ENCODE results near the gene TMTC3. TPM values are rescaled to one million over a fixed set of nuclear protein-coding genes. Genes with fewer than 3 reads are reported as not detected.

TMTC3 gene
- total and polyA plus RNA-seq, 2 of the 8 experiments (the other 6 are each of a cell fraction or from before 2014, with no cell fraction given): 7.0 to 45.1 TPM

GRCh38 chr12:88223519-88223918 lies 81.4 kb downstream of the TMTC3 start:
- H3K4me1 ChIP-seq (replicated peaks in 1 of 4; ENCODE audit: control insufficient read depth in 3 of 4, insufficient read depth in 4 of 4, low read length in 3 of 4): peaks cover 0 to 2% (median 0%) of the 10 kb centered on the region in 4 experiments; a peak in 3 of 7 replicates
- H3K27ac ChIP-seq (ENCODE audit: low read depth, low read length): no peak overlapping the region
- H4K5ac ChIP-seq (ENCODE audit: insufficient read length, low read depth, low read length): no peak overlapping the region
- H2AFZ ChIP-seq (ENCODE audit: low read length): no peak overlapping the region
- H3K9me3 ChIP-seq (ENCODE audit: insufficient read depth in 2 of 2, low read depth in 1 of 2, low read length in 1 of 2): no peaks in the 10 kb centered on the region
- CTCF ChIA-PET (ENCODE audit: partially characterized antibody): no interaction called here
- H4K91ac ChIP-seq (replicated peaks; ENCODE audit: insufficient read length, low read length): no peak overlapping the region
- H3K56ac ChIP-seq (replicated peaks; ENCODE audit: insufficient read length, low read depth, low read length): no peak overlapping the region
- no peaks in the 10 kb centered on the region for H3K79me1 ChIP-seq (ENCODE audit: low read depth, low read length)
- H3K4ac ChIP-seq (replicated peaks; ENCODE audit: insufficient read length, low read depth, low read length): no peak overlapping the region
- no peak overlapping the region for H3K4me2 ChIP-seq (ENCODE audit: insufficient read depth in 1 of 2, low read depth in 2 of 2, low read length in 2 of 2)
- DNase-seq (ENCODE audit: low read depth in 1 of 2, low spot score in 2 of 2) (no peak), FAIRE-seq (no peak)
- H3K18ac ChIP-seq (ENCODE audit: extremely low read depth, low read length): no peak overlapping the region
- H2BK120ac ChIP-seq (replicated peaks; ENCODE audit: low read depth, low read length): no peak overlapping the region
- H2AK5ac ChIP-seq (ENCODE audit: low read depth, low read length): no peak overlapping the region
- H3K23ac ChIP-seq (ENCODE audit: insufficient read length): no peak overlapping the region
- POLR2A ChIA-PET (ENCODE audit: partially characterized antibody): no interaction called here
- H3K14ac ChIP-seq (ENCODE audit: insufficient read length): no peak overlapping the region
- H2BK5ac ChIP-seq (ENCODE audit: low read depth, low read length): no peak overlapping the region
- no peak overlapping the region for H2BK12ac ChIP-seq (ENCODE audit: low read depth, low read length)
- no peaks in the 10 kb centered on the region for H3K79me2 ChIP-seq (ENCODE audit: control insufficient read depth in 1 of 2, insufficient read depth in 2 of 2, low read length in 2 of 2)
- no peak overlapping the region for H3K9ac ChIP-seq (replicated peaks in 1 of 4; ENCODE audit: extremely low read depth in 1 of 4, low read depth in 3 of 4, low read length in 3 of 4)
- no peaks in the 10 kb centered on the region for H3K23me2 ChIP-seq (ENCODE audit: low read depth, low read length)
- H3K27me3 ChIP-seq (replicated peaks in 1 of 4; ENCODE audit: control insufficient read depth in 3 of 4, extremely low read depth in 1 of 4, insufficient read depth in 3 of 4, low read length in 3 of 4): no peaks in the 10 kb centered on the region
- H4K8ac ChIP-seq (ENCODE audit: extremely low read depth, insufficient read depth, low read length): no peak overlapping the region
- no peak overlapping the region for H3K4me3 ChIP-seq (ENCODE audit: extremely low read depth in 1 of 4, insufficient read depth in 2 of 4, low read depth in 3 of 4, low read length in 4 of 4)
- H2BK20ac ChIP-seq (ENCODE audit: low read length): no peak overlapping the region
- no peaks in the 10 kb centered on the region for H4K20me1 ChIP-seq (replicated peaks in 1 of 2; ENCODE audit: control insufficient read depth in 1 of 2, insufficient read depth in 2 of 2, low read length in 2 of 2)
- H3K36me3 ChIP-seq (ENCODE audit: control insufficient read depth in 2 of 4, insufficient read depth in 4 of 4, low read length in 3 of 4): no peaks in the 10 kb centered on the region
- H2BK15ac ChIP-seq (ENCODE audit: low read length): no peak overlapping the region
- TF ChIP-seq MAFK (IDR thresholded peaks at IDR 0.05; ENCODE audit: low read depth, low read length) (no peak), SAP30 (IDR thresholded peaks at IDR 0.05; ENCODE audit: insufficient read depth, insufficient replicate concordance, low read length) (no peak), EGR1 (IDR thresholded peaks at IDR 0.05; ENCODE audit: borderline replicate concordance, low read depth, low read length) (no peak), HDAC2 (IDR thresholded peaks at IDR 0.05; ENCODE audit: borderline replicate concordance in 1 of 2, low read depth in 2 of 2, low read length in 2 of 2) (no peak), CHD1 (IDR thresholded peaks at IDR 0.05; ENCODE audit: low read depth, low read length) (no peak), SIRT6 (IDR thresholded peaks at IDR 0.05; ENCODE audit: low read length) (no peak), RXRA (IDR thresholded peaks at IDR 0.05; ENCODE audit: insufficient read depth, low read depth, low read length) (no peak), CHD2 (IDR thresholded peaks at IDR 0.05; ENCODE audit: low read length) (no peak), KDM1A (IDR thresholded peaks at IDR 0.05; ENCODE audit: borderline replicate concordance, low read length) (no peak), TAF1 (IDR thresholded peaks at IDR 0.05; ENCODE audit: low read depth, low read length) (no peak), ATF2 (IDR thresholded peaks at IDR 0.05; ENCODE audit: low read length) (no peak), EP300 (IDR thresholded peaks at IDR 0.05; ENCODE audit: borderline replicate concordance in 1 of 2, low read depth in 2 of 2, low read length in 2 of 2) (no peak), JUND (IDR thresholded peaks at IDR 0.05; ENCODE audit: low read length) (no peak), KDM5A (IDR thresholded peaks at IDR 0.05; ENCODE audit: low read length) (no peak)

Measured in H1 (cell line).